HepG2 (cell line): ENCODE measurements around the gene BCCIP. TPM values are rescaled to one million over a fixed set of nuclear protein-coding genes. Genes with fewer than 3 reads are reported as not detected.

Experiments
- ATAC-seq: fragments of 200-7000 bp; cut with Tn5 transposase; 3 replicates; pipeline ENCODE4 v1.9.1; 2020; ENCODE audit warnings: mild to moderate bottlenecking, moderate library complexity
- BruUV-seq: library from RNA; stranded (reverse); fragments of 400-500 nt; replicated peaks from 2 replicates; lab custom pipeline; 2021; lab: Mats Ljungman, UMichigan
- CTCF ChIA-PET: fragments of 300-600 bp; formaldehyde crosslinking; extraction: SDS; loops from one replicate; lab custom pipeline; 2021; ENCODE audit warnings: low total read pairs, inconsistent platforms, low intra/inter-chr PET ratio; lab: Yijun Ruan, JAX
- POLR2A ChIA-PET: fragments of 350-600 bp; sonication (Branson Sonifier 250); formaldehyde crosslinking; loops from one replicate; lab custom pipeline; 2020; ENCODE audit warnings: antibody characterized with exemption, inconsistent platforms; lab: Yijun Ruan, JAX
- DNase-seq: peaks from one replicate; pipeline ENCODE4 v3.0.0-alpha.2; 2015; ENCODE audit warnings: low spot score
- FAIRE-seq: peaks from 3 replicates; lab custom pipeline; 2011; peaks lifted over from hg19 to GRCh38; lab: Jason Lieb, UNC
- H2AFZ ChIP-seq: one replicate; pipeline ENCODE4 v1.6.1; 2011; ENCODE audit warnings: low read length, inconsistent platforms
- H3K27ac ChIP-seq: fragments of 300-600 bp; 3 replicates; pipeline ENCODE4 v1.8.0; 2011; ENCODE audit warnings: mixed run types, mild to moderate bottlenecking, mixed read lengths, low read length, inconsistent platforms; ENCODE audit not compliant: insufficient read depth; ENCODE audit errors: extremely low read length
- H3K27me3 ChIP-seq, 2 experiments: fragments of 200-600 bp in 1 of 2; 2 replicates in 1 of 2; 3 replicates in 1 of 2; pipeline versions ENCODE4 v1.6.0 to v1.8.0; 2011; ENCODE audit warnings: low read length in 2 of 2, mild to moderate bottlenecking in 2 of 2, moderate library complexity in 2 of 2, inconsistent platforms in 1 of 2; ENCODE audit not compliant: insufficient read depth in 2 of 2, control insufficient read depth in 1 of 2
- H3K36me3 ChIP-seq, 2 experiments: fragments of 200-600 bp in 1 of 2; replicated peaks in 1 of 2; 2 replicates in 1 of 2; 3 replicates in 1 of 2; pipeline versions ENCODE4 v1.5.1 to v1.8.0; 2011; ENCODE audit warnings: low read length in 2 of 2, inconsistent platforms in 1 of 2; ENCODE audit not compliant: insufficient read depth in 2 of 2, control insufficient read depth in 1 of 2
- H3K4me1 ChIP-seq: 2 replicates; pipeline ENCODE4 v1.5.1; 2012; ENCODE audit warnings: low read length, inconsistent platforms; ENCODE audit not compliant: insufficient read depth
- H3K4me2 ChIP-seq: 2 replicates; pipeline ENCODE4 v1.6.0; 2011; ENCODE audit warnings: low read depth, low read length, inconsistent platforms
- H3K4me3 ChIP-seq, 3 experiments: fragments of 200-600 bp in 1 of 3; sonication (generic), shearing (Covaris generic) in 1 of 3; replicated peaks in 1 of 3; 2 replicates each; pipeline ENCODE4 v1.5.1; 2011 to 2016; ENCODE audit warnings: low read length in 3 of 3, inconsistent platforms in 2 of 3, low read depth in 2 of 3, mild to moderate bottlenecking in 2 of 3, control low read depth in 1 of 3, mixed read lengths in 1 of 3; ENCODE audit not compliant: insufficient read depth in 1 of 3
- H3K79me2 ChIP-seq: one replicate; pipeline ENCODE4 v1.6.1; 2011; ENCODE audit warnings: low read length, inconsistent platforms; ENCODE audit not compliant: insufficient read depth
- H3K9ac ChIP-seq: 2 replicates; pipeline ENCODE4 v1.6.0; 2011; ENCODE audit warnings: mild to moderate bottlenecking, low read depth, low read length, inconsistent platforms; ENCODE audit not compliant: insufficient read depth
- H3K9me3 ChIP-seq: 2 replicates; pipeline ENCODE4 v1.5.1; 2012; ENCODE audit warnings: mild to moderate bottlenecking, low read length
- H4K20me1 ChIP-seq: 2 replicates; pipeline ENCODE4 v1.6.0; 2011; ENCODE audit warnings: inconsistent platforms, mild to moderate bottlenecking, low read length, moderate library complexity; ENCODE audit not compliant: insufficient read depth
- ESRRA ChIP-seq: sonication (generic); formaldehyde crosslinking; IDR thresholded peaks from 2 replicates; pipeline ENCODE4 v1.5.1; 2020; ENCODE audit warnings: mild to moderate bottlenecking, low read depth, missing genetic modification reagents
- FLYWCH1 ChIP-seq: sonication (generic); formaldehyde crosslinking; IDR thresholded peaks from 2 replicates; pipeline ENCODE4 v1.8.1; 2023; ENCODE audit warnings: mild to moderate bottlenecking, missing genetic modification reagents
- KDM3A ChIP-seq: IDR thresholded peaks from 2 replicates; pipeline ENCODE4 v1.6.1; 2018; ENCODE audit warnings: low read depth, missing compliant biosample characterization
- MAFK ChIP-seq, 2 experiments: IDR thresholded peaks in 1 of 2; conservative IDR thresholded peaks in 1 of 2; 2 replicates each; pipeline ENCODE4 v1.6.1; 2011; ENCODE audit warnings: improper control_type of control experiment in 2 of 2, low read length in 2 of 2
- MIXL1 ChIP-seq: IDR thresholded peaks from 2 replicates; pipeline ENCODE4 v1.6.1; 2016
- NCOA2 ChIP-seq: sonication (generic); formaldehyde crosslinking; IDR thresholded peaks from 2 replicates; pipeline ENCODE4 v1.8.0; 2022; ENCODE audit warnings: inconsistent platforms
- SMARCE1 ChIP-seq: fragments of 450-650 bp; IDR thresholded peaks from 2 replicates; pipeline ENCODE4 v1.6.1; 2017; ENCODE audit warnings: borderline replicate concordance
- ZNF335 ChIP-seq: sonication (generic); formaldehyde crosslinking; IDR thresholded peaks from 2 replicates; pipeline ENCODE4 v1.4.0; 2020; ENCODE audit warnings: missing genetic modification reagents
- ZNF563 ChIP-seq: sonication (generic); formaldehyde crosslinking; IDR thresholded peaks from 2 replicates; pipeline ENCODE4 v1.8.0; 2022; ENCODE audit warnings: mild to moderate bottlenecking, moderate library complexity, missing genetic modification reagents
- WGBS: methylation state at CpG from one replicate; pipeline ENCODE4 v1.1.6; 2017; ENCODE audit warnings: low lambda C conversion rate; 5-methylcytosine and 5-hydroxymethylcytosine counted together
- in situ Hi-C: cut with HindIII; loops from 2 replicates; pipeline ENCODE4 v1.10.0; 2017; ENCODE audit warnings: low pct_unique_long_range_greater_than_20kb; ENCODE audit not compliant: extremely low pct_ligation_motif_present
- intact Hi-C: fragments of 100-400 bp; cut with micrococcal nuclease; formaldehyde crosslinking; loops from one replicate; pipeline ENCODE4 v1.10.0; 2022; ENCODE audit not compliant: unreplicated experiment
- polyA plus RNA-seq, 8 experiments: library from polyadenylated mRNA; depleted of rRNA in 3 of 8; stranded (reverse) in 7 of 8; unstranded in 1 of 8; fragments of >200 nt; fragmentation: Illumina TruSeq in 4 of 8; extraction: Trizol in 4 of 8; gene quantifications; 2 replicates each; pipeline versions ENCODE4 v1.2.1 to v1.2.3, GENCODE V29; 2011 to 2016; ENCODE audit warnings: low read depth in 4 of 8, missing spikeins in 1 of 8, mixed read lengths in 1 of 8; ENCODE audit not compliant: insufficient read depth in 1 of 8
- total RNA-seq, 5 experiments: library from RNA; depleted of rRNA; stranded (reverse); fragments of >200 nt; fragmentation: Illumina TruSeq; extraction: Trizol; gene quantifications; 2 replicates each; pipeline ENCODE4 v1.2.3, GENCODE V29; 2016; ENCODE audit warnings: low read depth in 1 of 5
- TF ChIP-seq, protein P1 (sequence below): sonication (generic); formaldehyde crosslinking; IDR thresholded peaks from 2 replicates; pipeline ENCODE4 v1.4.0; 2020; ENCODE audit warnings: missing genetic modification reagents, borderline replicate concordance
- TF ChIP-seq, protein P2 (sequence below): sonication (generic); formaldehyde crosslinking; IDR thresholded peaks from 2 replicates; pipeline ENCODE4 v1.5.0; 2020; ENCODE audit warnings: mild to moderate bottlenecking, missing genetic modification reagents
- TF ChIP-seq, protein P3 (sequence below): IDR thresholded peaks from 2 replicates; pipeline ENCODE4 v1.6.1; 2016

The BCCIP gene
- total and polyA plus RNA-seq, 2 of the 13 experiments (the other 11 are each of a cell fraction or from before 2014, with no cell fraction given): 37.0 to 132 TPM

DNA sequence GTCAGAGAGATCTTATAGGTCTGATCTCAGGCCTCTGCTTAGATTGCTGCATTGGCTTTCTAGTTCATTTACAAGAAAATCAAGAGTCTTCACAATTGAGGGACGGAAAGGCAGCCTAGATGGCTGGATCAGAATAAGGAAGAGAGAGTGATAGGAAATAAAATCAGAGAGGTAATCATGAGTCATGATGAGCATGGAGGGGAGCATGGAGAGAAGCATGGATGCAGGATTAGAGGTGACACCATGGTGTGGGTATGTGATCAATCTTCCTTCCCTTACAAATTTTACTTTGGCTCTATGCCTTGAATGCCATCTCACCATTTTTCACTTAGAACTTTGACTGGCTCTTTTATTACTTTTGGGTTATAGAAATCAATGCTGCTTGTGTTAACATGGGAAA lies 1.4 kb downstream of the BCCIP start:
- H3K4me1 ChIP-seq: peaks cover 52% of the 10 kb centered on the region
- H3K9ac ChIP-seq: peak overlapping the region; percentile 98
- in situ Hi-C loops (no loop called here), intact Hi-C loops (loop anchor here (10.0 kb wide), 2 partner anchors 50 to 80 kb away; partner anchors contain the start of gene MMP21)
- TF ChIP-seq ESRRA (CRISPR knock-in tag): no peak
- peaks cover 25 to 28% of the 10 kb centered on the region in 2 experiments for H3K36me3 ChIP-seq
- FAIRE-seq (no peak), DNase-seq (no peak), ATAC-seq (no peak)
- H2AFZ ChIP-seq: no peak overlapping the region
- peaks cover 10% of the 10 kb centered on the region; the same call in 1 of the 2 replicates for H4K20me1 ChIP-seq
- no TSS peak for BruUV-seq
- peak overlapping the region; percentile 89 to 92 (median 91); a peak in 5 of 6 replicates for H3K4me3 ChIP-seq
- H3K27me3 ChIP-seq: no peaks in the 10 kb centered on the region; a peak in 1 of 5 replicates
- 66% methylated on average over 1 of the region's 1 CpG for WGBS
- ChIA-PET CTCF (no interaction called here), POLR2A (interaction anchor here (1.1 kb wide), 1 partner anchor 105 kb away, joined by 3 read pairs; the partner anchor contains the start of gene EDRF1)
- no peaks in the 10 kb centered on the region for H3K9me3 ChIP-seq
- H3K27ac ChIP-seq: no peak overlapping the region
- peak overlapping the region; percentile 85 for H3K4me2 ChIP-seq
- H3K79me2 ChIP-seq: peaks cover 45% of the 10 kb centered on the region

DNA sequence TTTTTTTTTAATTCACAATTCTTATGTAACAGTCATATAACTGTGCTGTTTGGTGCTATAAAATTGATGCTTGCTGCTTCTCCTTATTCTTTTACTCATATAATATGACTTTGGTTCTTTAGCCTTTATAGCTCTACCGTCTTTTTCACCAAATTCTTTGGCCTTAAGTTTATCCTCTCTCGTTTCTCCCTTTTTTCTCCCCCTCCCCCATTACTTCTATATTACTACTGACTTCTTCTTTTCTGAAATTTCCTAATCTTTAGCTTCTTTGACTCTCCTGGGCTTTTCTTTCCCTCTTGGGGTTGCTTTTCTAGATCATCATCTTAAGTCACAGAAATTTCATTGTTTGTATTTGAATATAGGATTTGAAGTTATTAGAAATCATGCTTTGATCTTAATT lies 3.8 kb downstream of the BCCIP start:
- no peaks in the 10 kb centered on the region; a peak in 1 of 5 replicates for H3K27me3 ChIP-seq
- H2AFZ ChIP-seq: no peak overlapping the region
- intact Hi-C loops (loop anchor here (10.0 kb wide), 2 partner anchors 52 to 82 kb away; partner anchors contain the start of gene MMP21), in situ Hi-C loops (no loop called here)
- no peak overlapping the region for H3K4me3 ChIP-seq
- DNase-seq (no peak), FAIRE-seq (no peak), ATAC-seq (no peak)
- ChIA-PET CTCF (no interaction called here), POLR2A (no interaction called here)
- peaks cover 30% of the 10 kb centered on the region for H3K4me1 ChIP-seq
- peaks cover 10% of the 10 kb centered on the region; the same call in 1 of the 2 replicates for H4K20me1 ChIP-seq
- H3K9ac ChIP-seq: no peak overlapping the region
- H3K9me3 ChIP-seq: no peaks in the 10 kb centered on the region
- no peak overlapping the region for H3K4me2 ChIP-seq
- no peak overlapping the region for H3K27ac ChIP-seq
- peaks cover 31 to 47% of the 10 kb centered on the region in 2 experiments for H3K36me3 ChIP-seq
- BruUV-seq: no TSS peak
- peaks cover 42% of the 10 kb centered on the region for H3K79me2 ChIP-seq
- WGBS: 90% methylated on average over 2 of the region's 2 CpGs
- TF ChIP-seq, protein P1, sequence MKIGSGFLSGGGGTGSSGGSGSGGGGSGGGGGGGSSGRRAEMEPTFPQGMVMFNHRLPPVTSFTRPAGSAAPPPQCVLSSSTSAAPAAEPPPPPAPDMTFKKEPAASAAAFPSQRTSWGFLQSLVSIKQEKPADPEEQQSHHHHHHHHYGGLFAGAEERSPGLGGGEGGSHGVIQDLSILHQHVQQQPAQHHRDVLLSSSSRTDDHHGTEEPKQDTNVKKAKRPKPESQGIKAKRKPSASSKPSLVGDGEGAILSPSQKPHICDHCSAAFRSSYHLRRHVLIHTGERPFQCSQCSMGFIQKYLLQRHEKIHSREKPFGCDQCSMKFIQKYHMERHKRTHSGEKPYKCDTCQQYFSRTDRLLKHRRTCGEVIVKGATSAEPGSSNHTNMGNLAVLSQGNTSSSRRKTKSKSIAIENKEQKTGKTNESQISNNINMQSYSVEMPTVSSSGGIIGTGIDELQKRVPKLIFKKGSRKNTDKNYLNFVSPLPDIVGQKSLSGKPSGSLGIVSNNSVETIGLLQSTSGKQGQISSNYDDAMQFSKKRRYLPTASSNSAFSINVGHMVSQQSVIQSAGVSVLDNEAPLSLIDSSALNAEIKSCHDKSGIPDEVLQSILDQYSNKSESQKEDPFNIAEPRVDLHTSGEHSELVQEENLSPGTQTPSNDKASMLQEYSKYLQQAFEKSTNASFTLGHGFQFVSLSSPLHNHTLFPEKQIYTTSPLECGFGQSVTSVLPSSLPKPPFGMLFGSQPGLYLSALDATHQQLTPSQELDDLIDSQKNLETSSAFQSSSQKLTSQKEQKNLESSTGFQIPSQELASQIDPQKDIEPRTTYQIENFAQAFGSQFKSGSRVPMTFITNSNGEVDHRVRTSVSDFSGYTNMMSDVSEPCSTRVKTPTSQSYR: no peak
- TF ChIP-seq NCOA2 (CRISPR knock-in tag) (no peak), ZNF335 (CRISPR knock-in tag) (no peak), KDM3A (CRISPR knock-in tag) (no peak), MIXL1 (no peak), SMARCE1 (no peak), MAFK (conservative IDR thresholded peaks at IDR 0.05 in 1 of 2, IDR thresholded peaks at IDR 0.05 in 1 of 2; ENCODE audit: low read length in 2 of 2) (no peak), ZNF563 (CRISPR knock-in tag) (no peak), FLYWCH1 (CRISPR knock-in tag) (no peak)
- TF ChIP-seq, protein P2, sequence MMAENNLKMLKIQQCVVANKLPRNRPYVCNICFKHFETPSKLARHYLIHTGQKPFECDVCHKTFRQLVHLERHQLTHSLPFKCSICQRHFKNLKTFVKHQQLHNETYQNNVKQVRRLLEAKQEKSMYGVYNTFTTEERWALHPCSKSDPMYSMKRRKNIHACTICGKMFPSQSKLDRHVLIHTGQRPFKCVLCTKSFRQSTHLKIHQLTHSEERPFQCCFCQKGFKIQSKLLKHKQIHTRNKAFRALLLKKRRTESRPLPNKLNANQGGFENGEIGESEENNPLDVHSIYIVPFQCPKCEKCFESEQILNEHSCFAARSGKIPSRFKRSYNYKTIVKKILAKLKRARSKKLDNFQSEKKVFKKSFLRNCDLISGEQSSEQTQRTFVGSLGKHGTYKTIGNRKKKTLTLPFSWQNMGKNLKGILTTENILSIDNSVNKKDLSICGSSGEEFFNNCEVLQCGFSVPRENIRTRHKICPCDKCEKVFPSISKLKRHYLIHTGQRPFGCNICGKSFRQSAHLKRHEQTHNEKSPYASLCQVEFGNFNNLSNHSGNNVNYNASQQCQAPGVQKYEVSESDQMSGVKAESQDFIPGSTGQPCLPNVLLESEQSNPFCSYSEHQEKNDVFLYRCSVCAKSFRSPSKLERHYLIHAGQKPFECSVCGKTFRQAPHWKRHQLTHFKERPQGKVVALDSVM (CRISPR knock-in tag): no peak
- TF ChIP-seq, protein P3, sequence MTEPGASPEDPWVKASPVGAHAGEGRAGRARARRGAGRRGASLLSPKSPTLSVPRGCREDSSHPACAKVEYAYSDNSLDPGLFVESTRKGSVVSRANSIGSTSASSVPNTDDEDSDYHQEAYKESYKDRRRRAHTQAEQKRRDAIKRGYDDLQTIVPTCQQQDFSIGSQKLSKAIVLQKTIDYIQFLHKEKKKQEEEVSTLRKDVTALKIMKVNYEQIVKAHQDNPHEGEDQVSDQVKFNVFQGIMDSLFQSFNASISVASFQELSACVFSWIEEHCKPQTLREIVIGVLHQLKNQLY (CRISPR knock-in tag): no peak
